Esophagus muscularis mucosa (tissue), 4 donors: ENCODE results near the gene WDFY3.

Experiments used
- EP300 ChIP-seq: sonication (generic); formaldehyde crosslinking; IDR thresholded peaks from one replicate; pipeline ENCODE4 v1.6.1; 2017; ENCODE audit warnings: antibody characterized with exemption
- POLR2A ChIP-seq: fragments of 450-650 bp; IDR thresholded peaks from one replicate; pipeline ENCODE4 v1.6.1; 2017; ENCODE audit warnings: antibody characterized with exemption, moderate library complexity, mild to moderate bottlenecking, low read depth
- POLR2AphosphoS5 ChIP-seq, 2 donors: sonication (generic); formaldehyde crosslinking; IDR thresholded peaks; one replicate each; pipeline ENCODE4 v1.6.1; 2017; ENCODE audit warnings: antibody characterized with exemption in 2 of 2
- TF ChIP-seq, protein P1 (sequence below), 3 experiments: fragments of 200-600 bp in 2 of 3; fragments of 450-650 bp in 1 of 3; sonication (generic) in 2 of 3; IDR thresholded peaks; one replicate each; pipeline ENCODE4 v1.5.1; 2017 to 2019; ENCODE audit warnings: antibody characterized with exemption in 3 of 3, mild to moderate bottlenecking in 2 of 3, moderate library complexity in 1 of 3

- TF ChIP-seq POLR2AphosphoS5 (IDR thresholded peaks at IDR 0.05) (no peak), EP300 (no peak), POLR2A (no peak)
- TF ChIP-seq, protein P1, sequence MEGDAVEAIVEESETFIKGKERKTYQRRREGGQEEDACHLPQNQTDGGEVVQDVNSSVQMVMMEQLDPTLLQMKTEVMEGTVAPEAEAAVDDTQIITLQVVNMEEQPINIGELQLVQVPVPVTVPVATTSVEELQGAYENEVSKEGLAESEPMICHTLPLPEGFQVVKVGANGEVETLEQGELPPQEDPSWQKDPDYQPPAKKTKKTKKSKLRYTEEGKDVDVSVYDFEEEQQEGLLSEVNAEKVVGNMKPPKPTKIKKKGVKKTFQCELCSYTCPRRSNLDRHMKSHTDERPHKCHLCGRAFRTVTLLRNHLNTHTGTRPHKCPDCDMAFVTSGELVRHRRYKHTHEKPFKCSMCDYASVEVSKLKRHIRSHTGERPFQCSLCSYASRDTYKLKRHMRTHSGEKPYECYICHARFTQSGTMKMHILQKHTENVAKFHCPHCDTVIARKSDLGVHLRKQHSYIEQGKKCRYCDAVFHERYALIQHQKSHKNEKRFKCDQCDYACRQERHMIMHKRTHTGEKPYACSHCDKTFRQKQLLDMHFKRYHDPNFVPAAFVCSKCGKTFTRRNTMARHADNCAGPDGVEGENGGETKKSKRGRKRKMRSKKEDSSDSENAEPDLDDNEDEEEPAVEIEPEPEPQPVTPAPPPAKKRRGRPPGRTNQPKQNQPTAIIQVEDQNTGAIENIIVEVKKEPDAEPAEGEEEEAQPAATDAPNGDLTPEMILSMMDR (IDR thresholded peaks at IDR 0.05): no peak
These were observed 109.9 kb downstream of the WDFY3 start for GRCh38 chr4:84856468-84857049.
